GM19372 (cell line): ENCODE data around the gene ZNF416.
A peak's percentile ranks its signal among the peaks of the same experiment; 100 is the strongest.

Experiments
- ATAC-seq: cut with Tn5 transposase; IDR thresholded peaks from one replicate; pipeline ENCODE4 v1.9.1; 2021; ENCODE audit warnings: mild to moderate bottlenecking, low read depth, moderate library complexity; ENCODE audit not compliant: unreplicated experiment

Gene ZNF416

DNA sequence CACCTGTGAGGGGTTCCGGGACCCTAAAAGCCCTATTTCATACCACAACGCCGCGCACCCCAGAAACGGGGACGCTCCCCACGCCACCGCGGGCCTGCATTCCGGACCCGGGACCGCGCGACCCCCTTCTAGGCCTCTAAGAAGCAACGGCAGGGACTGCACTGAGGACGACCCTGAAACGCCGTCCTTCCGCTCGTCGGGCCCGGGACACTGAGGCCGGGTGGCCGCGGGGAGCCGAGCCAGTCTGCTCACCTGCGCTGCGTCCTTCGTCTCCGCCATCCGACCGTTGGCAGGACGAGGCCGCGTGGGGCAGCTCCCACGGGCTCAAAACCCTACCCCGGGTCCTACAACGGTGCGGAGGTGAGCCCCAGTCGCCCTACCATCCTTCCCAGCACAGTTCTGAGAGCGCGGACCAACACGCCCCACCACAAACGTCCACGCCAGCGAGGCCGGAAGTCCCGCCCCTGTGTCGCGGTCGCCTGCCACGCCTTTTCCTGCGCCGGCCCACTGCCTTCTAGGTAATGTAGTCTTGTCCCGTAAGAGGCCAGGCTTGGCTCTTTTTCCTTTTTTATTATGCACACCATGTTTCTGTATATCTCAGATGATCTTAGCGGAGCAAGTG, 19.2 kb downstream of the ZNF416 start, which contains the start of gene ZNF550:
Gene ZNF550 (minus strand): TSS at position 460 of the 622 bp plus-strand sequence. CDS start 181 bp downstream, at position 279.
- peak; percentile 96 for ATAC-seq

DNA sequence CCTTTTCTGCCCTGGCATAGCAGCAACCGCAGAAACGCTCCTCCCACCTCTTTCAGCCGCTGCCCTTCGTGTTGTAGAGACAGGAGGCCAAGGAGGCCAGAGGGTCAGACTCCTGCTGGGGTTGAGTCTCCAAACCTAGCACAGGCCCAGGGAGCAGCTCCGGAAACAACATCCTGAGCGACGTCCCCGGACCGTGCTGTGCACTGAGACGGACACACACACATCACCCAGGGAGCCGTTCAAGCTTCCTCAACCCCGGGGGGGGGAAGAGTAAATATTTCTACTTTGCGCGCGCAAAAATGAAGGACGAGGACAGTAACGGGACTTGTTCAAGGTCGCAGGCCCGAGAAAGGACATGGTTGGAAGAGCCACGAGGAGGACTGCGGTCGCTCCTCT, 19.7 kb downstream of the ZNF416 start:
- peak; percentile 18 for ATAC-seq

DNA sequence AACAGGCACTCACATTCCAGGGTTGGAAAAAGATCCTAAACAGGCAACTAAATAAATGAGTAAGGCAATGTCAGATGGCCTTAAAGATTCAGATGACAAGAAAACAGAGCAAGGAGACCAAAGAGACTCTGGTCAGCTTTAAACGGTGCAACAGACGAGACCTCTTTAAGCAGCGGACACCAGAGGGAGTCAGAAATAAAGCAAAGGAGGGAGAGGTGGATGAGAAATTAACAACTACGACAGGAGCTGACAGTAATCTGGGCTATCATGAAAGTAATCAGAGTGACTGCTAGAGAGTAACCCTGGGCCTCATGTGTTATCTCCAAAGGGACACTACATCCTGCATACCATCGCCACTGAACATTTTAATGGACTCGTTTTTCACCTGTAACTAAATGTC, 20.2 kb downstream of the ZNF416 start:
- no peak for ATAC-seq

DNA sequence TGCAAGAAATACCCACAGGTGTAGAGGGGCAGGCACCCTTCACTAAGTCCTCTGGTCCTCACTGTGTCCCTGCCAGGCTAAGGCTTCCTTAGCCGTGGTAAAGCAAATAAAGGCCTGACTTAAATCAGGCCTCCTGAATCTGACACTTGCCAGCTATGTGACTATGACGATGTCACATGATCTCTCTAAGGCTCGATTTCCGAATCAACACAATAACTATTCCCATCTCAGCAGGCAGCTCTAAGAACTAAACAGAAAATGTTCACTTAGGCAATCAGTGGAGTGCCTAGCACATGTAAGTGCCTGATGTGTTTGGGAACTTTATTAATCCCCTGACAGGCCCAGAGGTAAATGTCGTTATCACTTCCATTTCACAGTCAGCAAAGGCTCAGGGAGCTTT, 21.1 kb downstream of the ZNF416 start:
- no peak for ATAC-seq

DNA sequence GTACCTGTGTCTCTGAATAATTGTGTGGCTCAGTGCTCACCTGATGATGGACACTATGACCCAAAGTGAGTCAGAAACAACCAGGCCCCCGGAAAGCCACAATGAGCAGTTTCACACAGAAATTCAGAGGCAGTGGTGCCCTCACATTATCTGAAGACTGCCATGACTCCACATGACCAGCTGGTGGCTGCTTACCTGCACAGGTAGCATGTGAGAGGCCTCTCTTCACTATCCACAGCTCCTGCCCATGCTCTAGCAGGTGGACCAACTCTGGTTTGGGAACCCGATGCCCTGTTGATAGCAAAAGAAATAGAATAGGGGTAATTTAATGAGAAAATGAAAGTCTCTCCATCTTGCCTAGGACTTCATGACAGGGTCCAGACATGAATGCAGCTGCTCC, 26.3 kb downstream of the ZNF416 start:
- ATAC-seq = no peak

DNA sequence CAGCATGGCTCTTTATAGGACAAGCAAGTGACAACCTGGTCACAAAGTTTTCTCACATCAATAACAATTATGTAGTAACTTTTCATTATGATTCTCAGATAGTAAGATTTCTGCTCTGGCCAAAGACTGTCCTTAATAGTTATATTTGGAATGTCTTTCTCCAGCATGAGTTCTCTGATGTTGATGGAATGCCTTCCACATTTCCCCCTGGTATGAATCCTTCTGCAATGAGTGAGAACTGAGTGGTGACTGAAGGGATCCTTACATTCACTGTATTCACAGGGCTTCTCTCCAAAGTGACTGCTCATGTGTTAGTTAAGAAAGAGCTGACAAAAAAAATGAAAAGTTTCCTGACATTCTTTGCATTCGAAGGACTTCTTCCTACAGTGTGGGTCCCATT, 32.2 kb downstream of the ZNF416 start:
- no peak for ATAC-seq

DNA sequence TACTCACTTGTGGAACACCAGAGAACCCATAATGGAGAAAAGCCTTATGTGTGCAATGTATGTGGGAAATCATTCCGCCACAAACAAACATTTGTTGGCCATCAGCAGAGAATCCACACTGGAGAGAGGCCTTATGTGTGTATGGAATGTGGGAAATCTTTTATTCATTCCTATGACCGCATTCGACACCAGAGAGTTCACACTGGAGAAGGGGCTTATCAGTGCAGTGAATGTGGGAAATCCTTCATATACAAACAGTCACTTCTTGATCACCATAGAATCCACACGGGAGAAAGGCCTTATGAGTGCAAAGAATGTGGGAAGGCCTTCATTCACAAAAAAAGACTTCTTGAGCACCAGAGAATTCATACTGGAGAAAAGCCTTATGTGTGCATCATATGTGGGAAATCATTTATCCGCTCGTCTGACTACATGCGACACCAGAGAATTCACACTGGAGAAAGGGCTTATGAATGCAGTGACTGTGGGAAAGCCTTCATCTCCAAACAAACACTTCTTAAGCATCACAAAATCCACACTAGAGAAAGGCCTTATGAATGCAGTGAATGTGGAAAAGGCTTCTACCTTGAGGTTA, 40.7 kb downstream of the ZNF416 start:
- ATAC-seq = no peak

DNA sequence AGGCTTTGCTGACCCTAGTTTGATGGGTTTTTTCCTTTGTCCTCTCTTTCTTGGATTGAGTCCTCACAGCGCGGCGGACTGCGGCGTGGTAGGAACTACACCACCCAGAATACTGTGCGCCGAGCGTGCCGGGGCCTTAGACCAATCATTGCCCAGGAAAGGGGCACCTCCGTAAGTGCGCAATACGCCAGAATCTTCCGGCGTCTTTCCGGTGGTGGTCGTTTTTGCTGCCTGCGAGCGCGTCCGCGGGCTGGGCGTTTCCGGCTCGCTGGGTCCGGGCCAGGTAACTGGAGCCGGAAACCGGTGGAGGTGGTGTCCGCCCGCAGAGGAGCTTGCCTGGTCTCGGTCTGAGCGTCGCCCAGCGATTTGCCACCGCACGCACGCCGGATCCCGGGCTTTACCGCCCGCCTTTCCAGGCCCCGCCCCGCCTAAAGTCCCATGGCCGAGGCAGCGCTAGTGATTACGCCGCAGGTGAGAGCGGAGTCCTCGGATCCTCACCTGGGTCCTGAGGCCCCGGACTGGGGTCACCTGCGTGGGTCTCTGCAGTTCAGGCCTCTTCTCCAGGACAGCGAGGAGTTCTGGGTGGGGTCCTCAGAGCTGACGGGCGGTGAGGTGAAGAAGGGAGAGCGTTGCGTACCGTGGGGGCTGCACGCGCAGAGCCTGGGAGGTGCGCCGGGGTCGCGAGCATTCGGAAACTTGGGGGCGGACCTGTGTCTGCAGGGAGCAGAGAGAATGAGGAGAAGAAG, 51.4 kb downstream of the ZNF416 start, which contains the start of gene ZNF549:
Gene ZNF549 (plus strand): TSS at position 221 of the 746 bp plus-strand sequence. CDS start 218 bp downstream, at position 439.
- peak; percentile 98 for ATAC-seq
